Large intestine (tissue), 3 donors: ENCODE measurements around the gene RIPK3. TPM values are rescaled to one million over a fixed set of nuclear protein-coding genes. Genes with fewer than 3 reads are reported as not detected.
"Not testable (repeated sequence)": the region's sequence is repeated elsewhere in the genome, so short reads cannot be mapped to it uniquely, and the experiment has no call there.

Experiments used
- DNase-seq, 2 donors: peaks; one replicate each; pipeline versions ENCODE4 v3.0.0 to v3.0.0-alpha.2; 2013
- H3K27ac ChIP-seq: one replicate; pipeline ENCODE4 v1.5.1; 2013; ENCODE audit warnings: low read length
- H3K27me3 ChIP-seq: 2 replicates; pipeline ENCODE4 v1.6.1; 2013; ENCODE audit warnings: low read length; ENCODE audit not compliant: control insufficient read depth, insufficient read depth
- H3K36me3 ChIP-seq: 2 replicates; pipeline ENCODE4 v1.6.1; 2013; ENCODE audit warnings: low read length; ENCODE audit not compliant: control insufficient read depth, insufficient read depth
- H3K4me1 ChIP-seq: one replicate; pipeline ENCODE4 v1.6.1; 2013; ENCODE audit warnings: low read length; ENCODE audit not compliant: control insufficient read depth, insufficient read depth
- H3K4me3 ChIP-seq: one replicate; pipeline ENCODE4 v1.5.1; 2013; ENCODE audit warnings: low read length
- H3K9me3 ChIP-seq: one replicate; pipeline ENCODE4 v1.6.1; 2013; ENCODE audit warnings: mild to moderate bottlenecking, low read depth, low read length, moderate library complexity; ENCODE audit not compliant: control insufficient read depth
- WGBS: methylation state at CpG from one replicate; pipeline ENCODE4 v1.1.5; 2013; ENCODE audit warnings: low lambda C conversion rate; ENCODE audit not compliant: insufficient coverage; 5-methylcytosine and 5-hydroxymethylcytosine counted together
- polyA plus RNA-seq: library from polyadenylated mRNA; unstranded; fragments of 120-200 nt; gene quantifications from one replicate; pipeline ENCODE4 v1.2.1, GENCODE V29; 2013

RIPK3 gene
- polyA plus RNA-seq, 1 donor = 14.8 TPM

DNA sequence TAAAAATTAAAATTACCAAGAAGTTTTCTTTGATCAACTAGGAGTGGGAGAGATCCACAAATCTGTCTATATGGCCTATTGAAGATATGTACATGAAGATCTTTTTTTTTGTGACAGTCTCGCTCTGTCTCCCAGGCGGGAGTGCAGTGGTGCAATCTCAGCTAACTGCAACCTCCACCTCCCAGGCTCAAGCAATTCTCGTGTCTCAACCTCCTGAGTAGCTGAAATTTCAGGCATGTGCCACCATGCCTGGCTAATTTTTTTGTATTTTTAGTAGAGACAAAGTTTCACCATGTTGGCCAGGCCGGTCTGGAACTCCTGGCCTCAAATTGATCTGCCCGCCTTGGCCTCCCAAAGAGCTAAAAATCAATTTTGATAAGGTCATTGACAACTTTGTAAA lies 23.6 kb upstream of the RIPK3 start:
- no peak overlapping the region for H3K27ac ChIP-seq
- H3K27me3 ChIP-seq = no peaks in the 10 kb centered on the region
- 100% methylated on average over 2 of the region's 5 CpGs for WGBS
- no peaks in the 10 kb centered on the region for H3K36me3 ChIP-seq
- no peak for DNase-seq
- H3K9me3 ChIP-seq = no peaks in the 10 kb centered on the region
- H3K4me1 ChIP-seq = peaks cover 13% of the 10 kb centered on the region
- no peak overlapping the region for H3K4me3 ChIP-seq

DNA sequence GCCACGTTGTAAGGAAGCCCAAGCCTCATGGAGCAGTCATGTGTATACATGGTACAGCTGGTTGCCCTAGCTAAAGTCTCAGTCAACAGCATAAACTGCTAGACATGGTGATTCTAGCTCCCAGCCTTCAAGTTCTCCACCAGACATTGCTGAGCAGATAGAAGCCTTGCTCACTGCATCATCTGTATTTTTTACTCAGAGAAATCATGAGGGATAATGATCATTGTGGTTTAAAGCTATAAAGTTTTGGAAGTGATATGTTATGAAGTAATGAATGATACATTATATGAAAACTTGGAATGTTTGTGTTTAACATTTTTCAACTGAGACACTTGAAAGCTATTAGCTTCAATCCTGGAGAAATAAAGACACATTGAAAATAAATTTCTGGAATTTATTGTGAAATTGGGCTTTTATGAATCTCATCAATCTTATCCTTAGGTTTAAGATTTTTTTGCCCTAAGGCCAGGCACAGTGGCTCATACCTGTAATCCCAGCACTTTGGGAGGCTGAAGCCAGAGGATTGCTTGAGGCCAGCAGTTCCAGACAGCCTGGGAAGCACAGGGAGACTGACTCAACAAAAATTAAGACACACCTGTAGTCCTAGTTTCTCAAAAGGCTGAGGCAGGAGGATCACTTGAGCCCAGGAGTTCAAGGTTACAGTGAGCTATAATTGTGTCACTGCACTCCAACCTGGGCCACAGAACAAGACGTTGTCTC lies 22.6 kb upstream of the RIPK3 start:
- Histone ChIP-seq H3K4me1 (peaks cover 9% of the 10 kb centered on the region), H3K27ac (no peak overlapping the region), H3K27me3 (peaks cover 1% of the 10 kb centered on the region), H3K4me3 (no peak overlapping the region), H3K36me3 (no peaks in the 10 kb centered on the region), H3K9me3 (no peaks in the 10 kb centered on the region)
- WGBS = no CpG with 5 or more reads among the region's 2 CpGs
- no peak for DNase-seq

DNA sequence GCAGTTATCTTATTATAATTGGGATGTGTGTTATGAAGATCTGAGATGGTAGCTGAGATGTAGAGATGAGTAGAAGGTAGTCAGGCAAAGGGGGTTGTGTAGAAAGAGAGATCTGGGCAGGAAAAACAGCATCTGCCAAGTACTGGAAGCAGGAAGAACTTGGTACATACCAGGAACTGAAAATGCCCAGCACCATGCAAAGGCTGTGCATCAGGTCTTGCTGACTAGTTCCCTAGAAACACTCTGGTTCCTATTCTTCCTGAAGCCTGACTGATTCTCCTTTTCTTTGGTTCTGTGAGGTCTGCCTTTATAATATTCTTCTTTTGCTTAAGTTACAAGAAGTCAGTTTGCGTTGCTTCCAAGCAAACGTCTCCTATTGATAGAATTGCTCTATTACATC lies 21.5 kb upstream of the RIPK3 start:
- peaks cover 2% of the 10 kb centered on the region for H3K27me3 ChIP-seq
- 83% methylated on average over 2 of the region's 2 CpGs for WGBS
- peaks cover 8% of the 10 kb centered on the region for H3K4me1 ChIP-seq

DNA sequence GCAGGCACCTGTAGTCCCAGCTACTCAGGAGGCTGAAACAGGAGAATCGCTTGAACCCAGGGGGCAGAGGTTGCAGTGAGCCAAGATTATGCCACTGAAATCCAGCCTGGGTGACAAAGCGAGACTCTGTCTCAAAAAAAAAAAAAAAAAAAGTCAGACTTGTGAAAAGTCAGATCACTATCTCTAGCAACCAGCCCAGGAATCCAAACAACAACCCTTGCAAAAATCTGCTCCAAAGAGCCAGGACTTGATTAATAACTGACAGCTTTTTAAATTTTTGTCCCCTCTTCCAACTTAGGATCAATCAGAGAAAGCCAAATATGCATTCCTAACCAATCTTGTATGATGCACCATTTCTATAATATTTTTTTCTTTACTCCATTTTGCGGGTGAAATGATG lies 20.5 kb upstream of the RIPK3 start:
- Histone ChIP-seq H3K9me3 (no peaks in the 10 kb centered on the region), H3K4me3 (no peak overlapping the region), H3K27ac (no peak overlapping the region), H3K36me3 (no peaks in the 10 kb centered on the region), H3K27me3 (peaks cover 2% of the 10 kb centered on the region), H3K4me1 (peaks cover 3% of the 10 kb centered on the region)
- DNase-seq = no peak
- 100% methylated on average over 1 of the region's 3 CpGs for WGBS

More for the DNA sequence above, 21.5 kb upstream of the RIPK3 start:
- Histone ChIP-seq H3K36me3 (no peaks in the 10 kb centered on the region), H3K9me3 (no peaks in the 10 kb centered on the region), H3K4me3 (no peak overlapping the region), H3K27ac (no peak overlapping the region)
- DNase-seq = no peak

- no peak for DNase-seq
- Histone ChIP-seq H3K27me3 (peaks cover 2% of the 10 kb centered on the region), H3K4me1 (peaks cover 7% of the 10 kb centered on the region), H3K9me3 (no peaks in the 10 kb centered on the region), H3K36me3 (no peaks in the 10 kb centered on the region), H3K4me3 (no peak overlapping the region), H3K27ac (no peak overlapping the region)
- no CpG with 5 or more reads among the region's 4 CpGs for WGBS
These were observed 16.4 kb upstream of the RIPK3 start for GRCh38 chr14:24356208-24356607.

- Histone ChIP-seq H3K36me3 (no peaks in the 10 kb centered on the region), H3K27me3 (peaks cover 2% of the 10 kb centered on the region), H3K9me3 (no peaks in the 10 kb centered on the region), H3K27ac (no peak overlapping the region), H3K4me3 (no peak overlapping the region), H3K4me1 (peaks cover 7% of the 10 kb centered on the region)
- WGBS = no CpG with 5 or more reads among the region's 7 CpGs
- DNase-seq = no peak
These were observed 15.2 kb upstream of the RIPK3 start for GRCh38 chr14:24355009-24355408.

DNA sequence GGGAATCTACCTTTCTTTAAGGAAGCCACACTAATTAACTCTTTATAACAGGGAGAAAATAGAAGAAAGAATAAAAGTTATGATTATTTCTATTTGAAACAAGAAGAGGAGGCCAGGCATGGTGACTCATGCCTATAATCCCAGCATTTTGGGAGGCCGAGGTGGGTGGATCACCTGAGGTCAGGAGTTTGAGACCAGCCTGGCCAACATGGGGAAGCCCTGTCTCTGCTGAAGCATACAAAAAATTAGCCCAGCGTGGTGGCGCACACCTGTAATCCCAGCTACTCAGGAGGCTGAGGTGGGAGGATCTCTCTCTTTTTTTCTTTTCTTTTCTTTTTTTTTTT lies 14.7 kb upstream of the RIPK3 start:
- H3K27ac ChIP-seq = peak overlapping the region; percentile 14
- not testable (repeated sequence) for H3K27me3 ChIP-seq, H3K36me3 ChIP-seq, H3K4me1 ChIP-seq, DNase-seq, H3K9me3 ChIP-seq, H3K4me3 ChIP-seq
- WGBS = no CpG with 5 or more reads among the region's 3 CpGs

GRCh38 chr14:24353559-24354481 lies 14.0 kb upstream of the RIPK3 start:
- H3K36me3 ChIP-seq = no peaks in the 10 kb centered on the region
- H3K4me1 ChIP-seq = peaks cover 7% of the 10 kb centered on the region
- DNase-seq = peak; percentile 78 to 89
- H3K27ac ChIP-seq = peak overlapping the region; percentile 84
- no peak overlapping the region for H3K4me3 ChIP-seq
- H3K27me3 ChIP-seq = peaks cover 2% of the 10 kb centered on the region
- H3K9me3 ChIP-seq = no peaks in the 10 kb centered on the region
- WGBS = 40% methylated on average over 1 of the region's 5 CpGs

DNA sequence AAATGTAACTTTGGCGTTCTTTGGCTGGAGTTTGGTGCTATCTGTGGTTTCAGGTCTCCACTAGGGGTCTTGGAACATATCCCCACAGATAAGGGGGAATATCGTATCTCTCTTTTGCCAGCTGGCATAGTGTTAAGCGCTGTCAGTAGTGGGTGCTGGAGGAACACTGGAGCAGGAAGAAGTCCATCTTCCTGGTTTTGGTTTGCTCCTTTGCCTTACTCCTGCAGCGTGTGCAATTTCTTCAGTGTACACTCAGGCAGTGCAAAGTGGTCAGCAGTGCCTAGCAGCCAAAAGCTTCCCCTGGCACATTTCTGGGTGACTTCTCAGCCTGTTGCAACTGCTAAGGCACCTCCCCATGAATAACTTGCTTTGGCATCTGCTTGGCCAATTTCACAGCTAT lies 11.7 kb upstream of the RIPK3 start:
- H3K27ac ChIP-seq = no peak overlapping the region

DNA sequence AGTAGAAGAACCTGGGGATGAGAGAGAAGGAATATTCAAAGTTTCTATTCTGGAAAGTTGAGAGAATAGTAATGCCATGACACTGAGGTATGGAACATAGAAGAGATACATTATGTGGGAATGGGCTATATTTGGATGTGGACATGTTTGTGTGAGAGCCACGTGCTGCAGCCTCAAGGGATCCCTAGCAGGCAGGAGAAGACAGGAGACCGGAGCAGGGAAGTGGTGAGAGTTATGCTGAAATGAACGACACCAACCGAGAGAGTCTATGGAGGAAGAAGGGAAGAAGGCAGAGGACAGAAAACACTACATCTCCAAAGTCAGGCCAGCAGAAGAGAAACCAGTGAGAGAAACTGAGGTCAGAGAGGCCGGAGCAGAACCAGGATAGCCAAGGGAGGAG lies 10.0 kb upstream of the RIPK3 start:
- Histone ChIP-seq H3K36me3 (no peaks in the 10 kb centered on the region), H3K4me3 (no peak overlapping the region), H3K27me3 (no peaks in the 10 kb centered on the region), H3K4me1 (peaks cover 12% of the 10 kb centered on the region), H3K27ac (no peak overlapping the region), H3K9me3 (no peaks in the 10 kb centered on the region)
- no peak for DNase-seq
- 83% methylated on average over 3 of the region's 5 CpGs for WGBS

More for the DNA sequence above, 11.7 kb upstream of the RIPK3 start:
- no peaks in the 10 kb centered on the region for H3K36me3 ChIP-seq
- peaks cover 11% of the 10 kb centered on the region for H3K4me1 ChIP-seq
- no CpG with 5 or more reads among the region's 4 CpGs for WGBS
- no peak overlapping the region for H3K4me3 ChIP-seq
- no peaks in the 10 kb centered on the region for H3K27me3 ChIP-seq
- DNase-seq = no peak
- no peaks in the 10 kb centered on the region for H3K9me3 ChIP-seq
